H1 (cell line): ENCODE data around the gene CCDC171. TPM values are rescaled to one million over a fixed set of nuclear protein-coding genes. Genes with fewer than 3 reads are reported as not detected.

ENCODE experiments used
- CTCF ChIA-PET: fragments of 300-600 bp; sonication (Branson Sonifier 250); formaldehyde crosslinking; loops from one replicate; lab custom pipeline; 2021; ENCODE audit not compliant: partially characterized antibody; lab: Charles Lee
- POLR2A ChIA-PET: fragments of 300-600 bp; sonication (Branson Sonifier 250); formaldehyde crosslinking; loops from one replicate; lab custom pipeline; 2021; ENCODE audit warnings: inconsistent platforms; ENCODE audit not compliant: partially characterized antibody; lab: Charles Lee
- DNase-seq, 2 experiments: peaks; one replicate each; pipeline versions ENCODE4 v3.0.0 to v3.0.0-alpha.2; 2010 to 2022; ENCODE audit warnings: low spot score in 2 of 2, low read depth in 1 of 2, mixed read lengths in 1 of 2
- FAIRE-seq: peaks from 2 replicates; lab custom pipeline; 2011; peaks lifted over from hg19 to GRCh38; lab: Jason Lieb, UNC
- H2AFZ ChIP-seq: 2 replicates; pipeline ENCODE4 v1.8.1; 2012; ENCODE audit warnings: low read length, inconsistent platforms
- H2AK5ac ChIP-seq: 2 replicates; pipeline ENCODE4 v1.6.1; 2013; ENCODE audit warnings: low read depth, low read length
- H2BK120ac ChIP-seq: replicated peaks from 2 replicates; pipeline ENCODE3; 2013; ENCODE audit warnings: low read depth, low read length, inconsistent platforms
- H2BK12ac ChIP-seq: 2 replicates; pipeline ENCODE4 v1.6.1; 2013; ENCODE audit warnings: low read depth, low read length
- H2BK15ac ChIP-seq: 2 replicates; pipeline ENCODE4 v1.6.1; 2013; ENCODE audit warnings: low read length
- H2BK20ac ChIP-seq: 2 replicates; pipeline ENCODE4 v1.6.1; 2013; ENCODE audit warnings: low read length
- H2BK5ac ChIP-seq: 2 replicates; pipeline ENCODE4 v1.6.1; 2013; ENCODE audit warnings: low read depth, low read length
- H3K14ac ChIP-seq: 2 replicates; pipeline ENCODE4 v1.6.1; 2013; ENCODE audit warnings: inconsistent platforms; ENCODE audit not compliant: insufficient read length
- H3K18ac ChIP-seq: 2 replicates; pipeline ENCODE4 v1.6.1; 2013; ENCODE audit warnings: low read length; ENCODE audit errors: extremely low read depth
- H3K23ac ChIP-seq: 2 replicates; pipeline ENCODE4 v1.6.1; 2013; ENCODE audit warnings: inconsistent platforms; ENCODE audit not compliant: insufficient read length
- H3K23me2 ChIP-seq: 2 replicates; pipeline ENCODE4 v1.6.1; 2013; ENCODE audit warnings: low read depth, low read length
- H3K27ac ChIP-seq: 2 replicates; pipeline ENCODE4 v1.6.1; 2011; ENCODE audit warnings: low read depth, low read length, inconsistent platforms
- H3K27me3 ChIP-seq, 4 experiments: replicated peaks in 1 of 4; 1 replicate in 1 of 4; 2 replicates in 3 of 4; pipeline versions ENCODE4 v1.6.1 to v1.8.1; 2011 to 2013; ENCODE audit warnings: low read length in 3 of 4, mild to moderate bottlenecking in 3 of 4, inconsistent platforms in 2 of 4, mixed read lengths in 2 of 4, moderate library complexity in 1 of 4; ENCODE audit not compliant: control insufficient read depth in 3 of 4, insufficient read depth in 3 of 4; ENCODE audit errors: extremely low read depth in 1 of 4
- H3K36me3 ChIP-seq, 4 experiments: 2 replicates each; pipeline versions ENCODE4 v1.6.1 to v1.8.1; 2011 to 2013; ENCODE audit warnings: mild to moderate bottlenecking in 4 of 4, low read length in 3 of 4, moderate library complexity in 2 of 4, control low read depth in 1 of 4, inconsistent platforms in 1 of 4; ENCODE audit not compliant: insufficient read depth in 4 of 4, control insufficient read depth in 2 of 4
- H3K4ac ChIP-seq: replicated peaks from 2 replicates; pipeline ENCODE3; 2013; ENCODE audit warnings: low read length, low read depth, mixed read lengths, inconsistent platforms; ENCODE audit not compliant: insufficient read length
- H3K4me1 ChIP-seq, 4 experiments: replicated peaks in 1 of 4; 1 replicate in 1 of 4; 2 replicates in 3 of 4; pipeline versions ENCODE4 v1.6.1 to v1.8.1; 2011 to 2013; ENCODE audit warnings: low read length in 3 of 4, inconsistent platforms in 2 of 4, mixed read lengths in 1 of 4; ENCODE audit not compliant: insufficient read depth in 4 of 4, control insufficient read depth in 3 of 4
- H3K4me2 ChIP-seq, 2 experiments: 2 replicates each; pipeline versions ENCODE4 v1.6.1 to v1.8.1; 2011 to 2013; ENCODE audit warnings: low read depth in 2 of 2, low read length in 2 of 2, control low read depth in 1 of 2, inconsistent platforms in 1 of 2, mild to moderate bottlenecking in 1 of 2; ENCODE audit not compliant: insufficient read depth in 1 of 2
- H3K4me3 ChIP-seq, 4 experiments: fragments of 200-600, 300-600 bp in 1 of 4; sonication (generic), shearing (Covaris generic), sonication (Bioruptor Twin) in 1 of 4; 2 replicates each; pipeline versions ENCODE4 v1.5.1 to v1.8.1; 2011 to 2016; ENCODE audit warnings: low read length in 4 of 4, low read depth in 3 of 4, control low read depth in 2 of 4, inconsistent platforms in 2 of 4, mild to moderate bottlenecking in 2 of 4, mixed read lengths in 1 of 4, moderate library complexity in 1 of 4; ENCODE audit not compliant: insufficient read depth in 2 of 4; ENCODE audit errors: extremely low read depth in 1 of 4
- H3K56ac ChIP-seq: replicated peaks from 2 replicates; pipeline ENCODE3; 2013; ENCODE audit warnings: low read depth, mild to moderate bottlenecking, mixed read lengths, low read length, inconsistent platforms; ENCODE audit not compliant: insufficient read length
- H3K79me1 ChIP-seq: 2 replicates; pipeline ENCODE4 v1.6.1; 2013; ENCODE audit warnings: low read depth, low read length, control low read depth
- H3K79me2 ChIP-seq, 2 experiments: 2 replicates each; pipeline versions ENCODE4 v1.6.1 to v1.8.1; 2012 to 2013; ENCODE audit warnings: low read length in 2 of 2, mild to moderate bottlenecking in 2 of 2, inconsistent platforms in 1 of 2; ENCODE audit not compliant: insufficient read depth in 2 of 2, control insufficient read depth in 1 of 2
- H3K9ac ChIP-seq, 4 experiments: replicated peaks in 1 of 4; 1 replicate in 1 of 4; 2 replicates in 3 of 4; pipeline versions ENCODE4 v1.6.1 to v1.8.1; 2011 to 2013; ENCODE audit warnings: low read depth in 3 of 4, low read length in 3 of 4, control low read depth in 2 of 4, mild to moderate bottlenecking in 2 of 4, moderate library complexity in 2 of 4, inconsistent platforms in 1 of 4; ENCODE audit errors: extremely low read depth in 1 of 4
- H3K9me3 ChIP-seq, 2 experiments: 2 replicates each; pipeline versions ENCODE4 v1.6.1 to v1.8.1; 2012 to 2013; ENCODE audit warnings: mild to moderate bottlenecking in 2 of 2, moderate library complexity in 2 of 2, control low read depth in 1 of 2, inconsistent platforms in 1 of 2, low read depth in 1 of 2, low read length in 1 of 2, mixed read lengths in 1 of 2; ENCODE audit not compliant: insufficient read depth in 2 of 2
- H4K20me1 ChIP-seq, 2 experiments: replicated peaks in 1 of 2; 2 replicates each; pipeline versions ENCODE3 to v1.8.1; 2011 to 2013; ENCODE audit warnings: inconsistent platforms in 2 of 2, low read length in 2 of 2, mild to moderate bottlenecking in 1 of 2; ENCODE audit not compliant: insufficient read depth in 2 of 2, control insufficient read depth in 1 of 2
- H4K5ac ChIP-seq: 2 replicates; pipeline ENCODE4 v1.6.1; 2013; ENCODE audit warnings: low read length, low read depth, mixed read lengths, inconsistent platforms; ENCODE audit not compliant: insufficient read length
- H4K8ac ChIP-seq: 2 replicates; pipeline ENCODE4 v1.8.0; 2013; ENCODE audit warnings: mild to moderate bottlenecking, moderate library complexity, low read length, inconsistent platforms; ENCODE audit not compliant: insufficient read depth; ENCODE audit errors: extremely low read depth
- H4K91ac ChIP-seq: replicated peaks from 2 replicates; pipeline ENCODE3; 2013; ENCODE audit warnings: low read length, mixed read lengths, inconsistent platforms; ENCODE audit not compliant: insufficient read length
- CEBPB ChIP-seq: IDR thresholded peaks from 2 replicates; pipeline ENCODE4 v1.6.1; 2012; ENCODE audit warnings: low read depth, low read length
- ZNF274 ChIP-seq: IDR thresholded peaks from 2 replicates; pipeline ENCODE4 v1.7.0; 2012; ENCODE audit warnings: low read length, borderline replicate concordance; ENCODE audit errors: extremely low read depth
- WGBS, 2 experiments: shearing (Covaris generic) in 1 of 2; methylation state at CpG; one replicate each; pipeline versions ENCODE4 v1.1.6 to v1.1.7; 2013 to 2015; ENCODE audit warnings: low lambda C conversion rate in 2 of 2, mixed read lengths in 2 of 2, inconsistent platforms in 1 of 2, low coverage in 1 of 2, missing lambda C conversion rate in 1 of 2; ENCODE audit not compliant: insufficient replicate concordance in 2 of 2, insufficient coverage in 1 of 2, insufficient read length in 1 of 2; ENCODE audit errors: extremely low coverage in 1 of 2, missing lambda C conversion rate in 1 of 2; 5-methylcytosine and 5-hydroxymethylcytosine counted together
- polyA plus RNA-seq, 7 experiments: library from polyadenylated mRNA; depleted of rRNA in 3 of 7; stranded (reverse) in 5 of 7; unstranded in 2 of 7; fragments of >200 nt in 5 of 7; fragments of 200-250 nt in 2 of 7; gene quantifications; 1 replicate in 5 of 7; 2 replicates in 1 of 7; 4 replicates in 1 of 7; pipeline versions ENCODE4 v1.2.1 to v1.2.3, GENCODE V29; 2011 to 2013; ENCODE audit warnings: missing spikeins in 2 of 7, mixed read lengths in 2 of 7
- total RNA-seq: library from RNA; stranded (reverse); fragmentation: NEBNext Ultra II Directional; extraction: Animal tissue kit (Norgen Biotek cat#: 25700); gene quantifications from 2 replicates; pipeline ENCODE4 v1.2.1, GENCODE V29; 2021

CCDC171 gene
- total and polyA plus RNA-seq, 2 of the 8 experiments (the other 6 are each of a cell fraction or from before 2014, with no cell fraction given), result 0.83 to 2.3 TPM

GRCh38 chr9:15505921-15506320, 46.9 kb upstream of the CCDC171 start:
- Histone ChIP-seq H3K23ac (no peak overlapping the region), H2BK20ac (no peak overlapping the region), H3K23me2 (no peaks in the 10 kb centered on the region), H3K4me3 (no peak overlapping the region), H3K36me3 (peaks cover 23 to 89% (median 54%) of the 10 kb centered on the region in 4 experiments), H2BK5ac (no peak overlapping the region), H4K5ac (no peak overlapping the region), H4K8ac (no peak overlapping the region), H2AFZ (no peak overlapping the region), H3K9me3 (no peaks in the 10 kb centered on the region), H3K4me1 (peaks cover 0 to 7% (median 0%) of the 10 kb centered on the region in 4 experiments; a peak in 3 of 7 replicates), H2AK5ac (no peak overlapping the region), H3K9ac (no peak overlapping the region), H2BK120ac (no peak overlapping the region), H2BK12ac (no peak overlapping the region), H3K56ac (no peak overlapping the region), H4K20me1 (peaks cover 28 to 42% of the 10 kb centered on the region in 2 experiments), H3K79me1 (no peaks in the 10 kb centered on the region; the same call in 1 of the 2 replicates), H3K4ac (no peak overlapping the region), H4K91ac (no peak overlapping the region), H2BK15ac (no peak overlapping the region), H3K4me2 (no peak overlapping the region), H3K18ac (no peak overlapping the region), H3K27me3 (no peaks in the 10 kb centered on the region), H3K14ac (no peak overlapping the region), H3K27ac (no peak overlapping the region), H3K79me2 (peaks cover 61 to 97% of the 10 kb centered on the region in 2 experiments)
- no peak for TF ChIP-seq CEBPB
- TF ChIP-seq ZNF274, result no peak
- no peak for FAIRE-seq
- no peak for DNase-seq
- POLR2A ChIA-PET, result interaction anchor here (0.9 to 2.3 kb wide), 15 partner anchors 9 to 77 kb away, joined by 3 to 11 read pairs (median 5); no protein-coding TSS in a partner anchor
- CTCF ChIA-PET, result interaction anchor here (0.6 to 1.8 kb wide), 6 partner anchors 10 to 101 kb away, joined by 3 to 6 read pairs (median 3); no protein-coding TSS in a partner anchor
- 98% methylated on average over 3 of the region's 3 CpGs; no CpG with 5 or more reads in 1 of the 2 experiments for WGBS, 2 experiments
